CD4-positive, CD25-positive, alpha-beta regulatory T cell (primary cell): Measurements from ENCODE around the gene PAPOLA. TPM values are rescaled to one million over a fixed set of nuclear protein-coding genes. Genes with fewer than 3 reads are reported as not detected.

ENCODE experiments used
- ATAC-seq, 2 donors: fragments of 150-1000 bp; cut with Tn5 transposase; one replicate each; pipeline ENCODE4 v1.10.0; 2021; ENCODE audit warnings: low read depth in 2 of 2, moderate number of reproducible peaks in 2 of 2, moderate library complexity in 1 of 2
- DNase-seq, 3 donors: peaks; one replicate each; pipeline versions ENCODE4 v3.0.0 to v3.0.0-alpha.2; 2012 to 2022; ENCODE audit warnings: mixed read lengths in 1 of 3
- H3K27ac ChIP-seq: one replicate; pipeline ENCODE4 v1.7.0; 2013; ENCODE audit warnings: mild to moderate bottlenecking, low read length; ENCODE audit not compliant: insufficient read depth, poor library complexity, severe bottlenecking
- H3K27me3 ChIP-seq: one replicate; pipeline ENCODE4 v1.7.0; 2013; ENCODE audit warnings: low read length; ENCODE audit not compliant: control insufficient read depth, insufficient read depth
- H3K36me3 ChIP-seq: one replicate; pipeline ENCODE4 v1.7.0; 2013; ENCODE audit warnings: mild to moderate bottlenecking, low read length, moderate library complexity; ENCODE audit not compliant: control insufficient read depth, insufficient read depth
- H3K4me1 ChIP-seq: 2 replicates; pipeline ENCODE4 v1.7.0; 2013; ENCODE audit warnings: mild to moderate bottlenecking, low read length; ENCODE audit not compliant: insufficient read depth, control insufficient read depth, poor library complexity, severe bottlenecking
- H3K4me3 ChIP-seq: one replicate; pipeline ENCODE4 v1.7.0; 2013; ENCODE audit warnings: low read depth, mild to moderate bottlenecking, low read length, moderate library complexity
- H3K9me3 ChIP-seq, 2 experiments: 1 replicate in 1 of 2; 2 replicates in 1 of 2; pipeline ENCODE4 v1.7.0; 2013; ENCODE audit warnings: low read length in 2 of 2, mild to moderate bottlenecking in 1 of 2, moderate library complexity in 1 of 2; ENCODE audit not compliant: control insufficient read depth in 2 of 2
- H3K27ac Mint-ChIP-seq, 3 donors: one replicate each; pipeline ENCODE4 v1.8.0; 2020 to 2022; ENCODE audit warnings: mild to moderate bottlenecking in 3 of 3, mixed read lengths in 3 of 3, moderate library complexity in 2 of 3
- H3K27me3 Mint-ChIP-seq: one replicate; pipeline ENCODE4 v1.8.0; 2022; ENCODE audit warnings: mild to moderate bottlenecking, mixed read lengths
- H3K36me3 Mint-ChIP-seq: one replicate; pipeline ENCODE4 v1.8.0; 2020; ENCODE audit warnings: mixed read lengths
- H3K4me1 Mint-ChIP-seq, 4 donors: one replicate each; pipeline ENCODE4 v1.8.0; 2020 to 2022; ENCODE audit warnings: mixed read lengths in 4 of 4, mild to moderate bottlenecking in 1 of 4
- H3K4me3 Mint-ChIP-seq, 4 donors: one replicate each; pipeline ENCODE4 v1.8.0; 2020 to 2022; ENCODE audit warnings: mild to moderate bottlenecking in 4 of 4, mixed read lengths in 4 of 4, moderate library complexity in 3 of 4
- H3K9me3 Mint-ChIP-seq, 7 donors: one replicate each; pipeline ENCODE4 v1.8.0; 2020 to 2022; ENCODE audit warnings: mixed read lengths in 7 of 7, mild to moderate bottlenecking in 3 of 7, moderate library complexity in 2 of 7
- polyA plus RNA-seq, 4 donors: library from polyadenylated mRNA; unstranded; fragments of 300-500 nt; fragmentation: Illumina TruSeq; gene quantifications; one replicate each; pipeline ENCODE4 v1.2.3, GENCODE V29; 2021
- total RNA-seq: library from RNA; stranded (reverse); gene quantifications from one replicate; pipeline ENCODE4 v1.2.3, GENCODE V29; 2022

Gene PAPOLA
- total and polyA plus RNA-seq, 5 donors from 2014 or later: 57.9 to 189 (median 60.1) TPM

DNA sequence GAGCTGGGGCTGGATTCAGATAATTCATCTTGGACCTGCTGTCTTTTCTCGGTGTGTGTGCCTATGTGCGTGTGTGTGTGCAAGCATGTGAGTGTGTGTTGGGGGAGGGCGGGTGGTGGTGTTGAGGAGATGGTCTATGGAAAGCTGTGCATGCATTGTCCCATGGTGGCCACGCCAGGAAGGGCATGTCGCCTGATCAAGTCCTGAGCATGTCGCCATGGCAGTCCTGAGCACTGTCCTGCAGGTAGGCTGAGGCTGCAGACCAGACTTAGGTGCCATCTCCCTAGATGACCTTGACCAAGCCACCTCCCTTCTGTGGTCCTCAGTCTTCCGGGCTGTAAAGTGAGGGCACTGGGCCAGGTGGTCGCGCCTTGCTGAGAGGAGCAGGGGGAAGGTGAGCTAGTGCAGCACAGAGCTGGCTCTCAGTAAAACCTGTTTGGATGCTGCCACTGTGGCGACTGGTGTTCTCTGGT lies 81.4 kb downstream of the PAPOLA start:
- no peak overlapping the region for H3K4me3 Mint-ChIP-seq
- Histone ChIP-seq H3K27ac (no peak overlapping the region), H3K4me3 (no peak overlapping the region), H3K36me3 (no peaks in the 10 kb centered on the region), H3K27me3 (peaks cover 2% of the 10 kb centered on the region), H3K4me1 (no peaks in the 10 kb centered on the region), H3K9me3 (no peaks in the 10 kb centered on the region)
- peak overlapping the region in 1 of 3 donors; percentile 65 for H3K27ac Mint-ChIP-seq
- ATAC-seq: no peak
- no peak for DNase-seq
- H3K27me3 Mint-ChIP-seq: peaks cover 16% of the 10 kb centered on the region
- H3K4me1 Mint-ChIP-seq: peaks cover 0 to 4% (median under 1%) of the 10 kb centered on the region in 4 donors
- no peaks in the 10 kb centered on the region for H3K9me3 Mint-ChIP-seq
- H3K36me3 Mint-ChIP-seq: no peaks in the 10 kb centered on the region

DNA sequence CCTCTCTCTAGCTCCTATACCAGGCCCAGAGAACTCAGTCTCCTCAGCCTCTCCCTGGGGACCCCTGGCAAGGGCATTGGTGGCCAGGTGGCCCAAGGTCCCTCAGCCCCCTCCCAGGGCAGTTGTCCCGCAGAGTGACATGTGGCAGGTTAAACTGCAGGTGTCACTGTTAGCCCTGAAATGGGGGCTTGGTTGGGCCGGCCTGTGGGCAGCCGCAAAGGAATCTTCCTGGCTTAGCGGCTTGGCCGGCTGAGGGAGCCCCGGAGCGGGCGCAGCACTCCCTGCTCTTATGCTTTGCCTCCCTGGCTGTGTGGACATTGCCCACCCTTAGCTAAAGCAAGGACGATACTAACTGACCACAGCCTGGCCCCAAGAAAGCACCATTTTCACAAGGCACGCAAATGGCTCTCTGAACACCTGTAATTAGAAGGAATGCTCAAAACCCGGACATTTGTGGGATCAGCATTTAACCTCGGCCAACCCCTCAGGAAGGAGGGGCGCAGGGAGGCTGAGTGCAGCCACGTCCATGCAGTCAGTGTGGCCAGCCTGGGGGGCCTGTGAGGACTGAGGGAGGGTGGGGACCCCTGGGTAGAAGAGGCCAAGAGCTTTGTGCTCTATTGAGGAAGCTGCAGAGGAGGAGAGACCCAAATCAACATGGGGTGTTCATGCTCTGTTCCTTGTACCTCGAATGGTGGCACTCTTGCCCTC lies 82.2 kb downstream of the PAPOLA start:
- Mint-ChIP-seq H3K27me3 (peaks cover 20% of the 10 kb centered on the region), H3K4me1 (peaks cover 0 to 4% (median under 1%) of the 10 kb centered on the region in 4 donors), H3K9me3 (no peaks in the 10 kb centered on the region), H3K36me3 (no peaks in the 10 kb centered on the region), H3K27ac (no peak overlapping the region), H3K4me3 (no peak overlapping the region)
- DNase-seq (peak in 2 of 3 donors; percentile 14 to 19), ATAC-seq (no peak)
- Histone ChIP-seq H3K36me3 (no peaks in the 10 kb centered on the region), H3K27ac (no peak overlapping the region), H3K9me3 (no peaks in the 10 kb centered on the region), H3K4me1 (no peaks in the 10 kb centered on the region), H3K4me3 (no peak overlapping the region), H3K27me3 (peaks cover 2% of the 10 kb centered on the region)

DNA sequence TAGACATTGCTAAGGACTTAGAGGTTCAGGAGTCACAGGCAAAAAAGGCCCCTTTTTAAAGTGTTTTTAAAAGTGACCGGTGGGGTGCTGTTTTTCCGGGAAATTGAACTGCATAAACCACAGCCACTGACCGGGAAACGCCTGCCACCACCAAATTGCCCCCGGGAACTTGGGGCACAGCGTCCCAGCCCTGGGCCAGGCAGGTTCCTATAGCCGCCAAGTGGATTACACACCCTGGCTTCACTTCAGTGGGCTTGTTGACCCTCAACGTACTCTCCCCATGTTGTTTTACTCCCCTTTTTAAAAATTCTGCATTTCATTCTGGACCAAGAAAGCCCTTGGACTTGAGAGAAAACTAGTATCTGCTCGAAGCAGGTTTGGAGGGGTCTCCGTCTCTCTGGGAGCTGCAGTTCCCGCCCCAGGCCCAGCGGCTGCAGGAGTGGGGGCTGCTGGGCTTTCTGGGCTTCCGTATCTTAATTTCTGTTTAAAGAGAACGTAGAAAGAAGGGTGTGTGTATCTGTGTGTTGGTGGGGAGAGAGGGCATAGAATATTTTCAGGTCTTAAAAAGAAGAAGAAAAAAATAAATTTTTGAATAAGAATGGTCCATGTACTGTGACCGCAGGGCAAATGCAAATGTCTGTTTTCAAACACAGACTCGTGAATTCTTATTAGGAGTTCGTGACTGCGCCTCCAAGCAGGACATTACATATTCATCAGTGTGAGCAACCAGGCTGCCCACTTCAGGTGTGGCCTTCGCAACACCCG lies 82.9 kb downstream of the PAPOLA start:
- no peak overlapping the region for H3K4me3 ChIP-seq
- peaks cover 27% of the 10 kb centered on the region for H3K27me3 Mint-ChIP-seq
- DNase-seq (no peak), ATAC-seq (no peak)
- no peaks in the 10 kb centered on the region for H3K9me3 Mint-ChIP-seq
- no peak overlapping the region for H3K4me3 Mint-ChIP-seq
- H3K27ac Mint-ChIP-seq: no peak overlapping the region
- no peaks in the 10 kb centered on the region for H3K4me1 ChIP-seq
- H3K4me1 Mint-ChIP-seq: peaks cover 0 to 4% (median under 1%) of the 10 kb centered on the region in 4 donors
- H3K27me3 ChIP-seq: peaks cover 2% of the 10 kb centered on the region
- H3K9me3 ChIP-seq: no peaks in the 10 kb centered on the region
- no peak overlapping the region for H3K27ac ChIP-seq
- H3K36me3 ChIP-seq: no peaks in the 10 kb centered on the region
- H3K36me3 Mint-ChIP-seq: no peaks in the 10 kb centered on the region

DNA sequence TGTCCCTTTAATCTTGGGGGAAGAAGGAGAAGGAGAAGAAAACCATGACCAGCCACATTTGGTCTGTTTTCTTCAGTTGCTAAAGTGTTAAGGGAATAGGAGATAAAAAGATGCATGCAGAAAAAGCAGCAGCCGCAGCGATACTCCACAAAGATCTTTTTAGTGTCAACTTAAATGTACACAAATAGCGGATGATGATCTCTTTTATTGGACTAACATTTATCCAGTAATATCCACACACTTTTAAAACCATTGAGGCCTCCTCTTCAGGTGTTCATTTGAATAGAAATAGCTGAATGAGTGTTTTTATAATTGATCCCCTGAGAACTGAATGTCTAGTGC lies 83.5 kb downstream of the PAPOLA start:
- Mint-ChIP-seq H3K4me3 (no peak overlapping the region), H3K36me3 (no peaks in the 10 kb centered on the region), H3K27ac (no peak overlapping the region), H3K4me1 (peaks cover 0 to 4% (median under 1%) of the 10 kb centered on the region in 4 donors), H3K27me3 (peaks cover 29% of the 10 kb centered on the region), H3K9me3 (no peaks in the 10 kb centered on the region)
- H3K27ac ChIP-seq: no peak overlapping the region
- H3K9me3 ChIP-seq: no peaks in the 10 kb centered on the region
- H3K4me3 ChIP-seq: no peak overlapping the region
- H3K27me3 ChIP-seq: peaks cover 2% of the 10 kb centered on the region
- ATAC-seq: no peak
- H3K36me3 ChIP-seq: no peaks in the 10 kb centered on the region
- no peak for DNase-seq
- no peaks in the 10 kb centered on the region for H3K4me1 ChIP-seq

DNA sequence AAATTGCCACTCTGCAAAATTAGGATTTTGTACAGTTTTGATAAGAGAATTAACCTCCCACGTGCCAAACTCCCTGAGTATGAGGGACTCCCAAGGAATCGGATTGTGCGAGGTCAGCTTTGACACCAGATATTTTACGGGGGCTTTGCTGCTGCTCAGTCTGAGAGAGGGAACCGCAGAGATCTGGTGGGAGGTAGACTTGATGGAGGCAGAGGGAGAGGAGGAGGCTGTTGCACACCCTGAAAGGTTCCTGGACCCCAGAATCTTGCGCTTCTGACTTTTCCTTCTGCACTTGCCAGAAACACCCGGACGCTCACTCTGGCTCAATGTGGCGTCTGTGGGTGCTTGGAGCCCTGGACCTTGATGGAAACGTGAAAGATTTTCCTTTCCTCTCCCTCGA lies 83.9 kb downstream of the PAPOLA start:
- Histone ChIP-seq H3K4me3 (no peak overlapping the region), H3K27me3 (peaks cover 2% of the 10 kb centered on the region), H3K36me3 (no peaks in the 10 kb centered on the region), H3K4me1 (no peaks in the 10 kb centered on the region), H3K9me3 (no peaks in the 10 kb centered on the region), H3K27ac (no peak overlapping the region)
- H3K4me1 Mint-ChIP-seq: peaks cover 0 to 4% (median under 1%) of the 10 kb centered on the region in 4 donors
- no peak overlapping the region for H3K4me3 Mint-ChIP-seq
- ATAC-seq (no peak), DNase-seq (no peak)
- peaks cover 29% of the 10 kb centered on the region for H3K27me3 Mint-ChIP-seq
- H3K36me3 Mint-ChIP-seq: no peaks in the 10 kb centered on the region
- no peaks in the 10 kb centered on the region for H3K9me3 Mint-ChIP-seq
- no peak overlapping the region for H3K27ac Mint-ChIP-seq

DNA sequence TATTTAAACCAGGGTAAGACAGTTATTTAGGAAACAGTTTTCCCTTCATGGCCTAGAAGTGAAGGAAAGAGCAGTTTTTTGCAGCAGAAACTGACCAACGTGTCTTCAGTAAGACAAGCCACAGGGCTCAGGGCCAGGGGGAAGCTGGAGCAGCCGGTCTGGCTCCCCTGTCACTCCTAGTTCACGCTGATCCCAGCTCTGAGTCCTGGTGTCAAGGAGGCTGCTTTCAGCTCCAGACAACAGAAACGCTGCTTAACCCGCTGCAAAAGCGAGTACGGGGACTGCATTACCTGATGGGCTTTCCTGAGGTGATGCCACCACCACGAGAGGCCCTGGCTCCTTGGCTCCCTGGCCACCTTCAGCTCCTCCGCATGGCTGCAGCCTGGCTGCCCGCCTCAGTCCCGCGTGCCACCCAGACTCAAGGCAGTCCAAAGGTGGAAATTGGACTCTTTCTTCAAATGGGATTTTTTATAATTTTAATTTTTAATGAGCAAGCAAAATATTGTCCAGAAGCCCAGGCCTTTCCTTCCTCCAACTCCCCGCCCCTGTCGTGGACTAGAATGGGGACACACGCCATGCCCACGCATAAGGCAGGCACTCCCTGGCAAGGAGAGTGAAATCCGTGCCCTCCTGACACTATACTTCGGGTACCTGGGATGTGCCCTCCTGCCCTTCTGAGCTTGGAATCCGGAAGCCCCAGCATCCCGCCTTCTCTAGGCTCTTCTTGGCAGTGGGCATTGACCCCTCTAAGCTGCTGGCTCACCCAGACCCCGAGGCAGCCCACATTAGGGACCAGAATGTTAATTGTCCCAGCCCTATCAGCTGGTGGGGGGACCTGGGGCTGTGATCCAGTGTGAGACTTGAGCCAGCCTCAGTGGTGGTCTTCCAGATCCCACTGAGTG lies 85.0 kb downstream of the PAPOLA start:
- H3K9me3 Mint-ChIP-seq: no peaks in the 10 kb centered on the region
- peaks cover 2% of the 10 kb centered on the region for H3K4me1 ChIP-seq
- no peak overlapping the region for H3K4me3 Mint-ChIP-seq
- no peaks in the 10 kb centered on the region for H3K36me3 ChIP-seq
- no peaks in the 10 kb centered on the region for H3K9me3 ChIP-seq
- H3K4me1 Mint-ChIP-seq: peaks cover 0 to 5% (median 0%) of the 10 kb centered on the region in 4 donors
- no peaks in the 10 kb centered on the region for H3K36me3 Mint-ChIP-seq
- peaks cover 2% of the 10 kb centered on the region for H3K27me3 ChIP-seq
- peaks cover 29% of the 10 kb centered on the region for H3K27me3 Mint-ChIP-seq
- H3K27ac Mint-ChIP-seq: no peak overlapping the region
- DNase-seq: no peak
- ATAC-seq: no peak
- no peak overlapping the region for H3K4me3 ChIP-seq
- no peak overlapping the region for H3K27ac ChIP-seq

DNA sequence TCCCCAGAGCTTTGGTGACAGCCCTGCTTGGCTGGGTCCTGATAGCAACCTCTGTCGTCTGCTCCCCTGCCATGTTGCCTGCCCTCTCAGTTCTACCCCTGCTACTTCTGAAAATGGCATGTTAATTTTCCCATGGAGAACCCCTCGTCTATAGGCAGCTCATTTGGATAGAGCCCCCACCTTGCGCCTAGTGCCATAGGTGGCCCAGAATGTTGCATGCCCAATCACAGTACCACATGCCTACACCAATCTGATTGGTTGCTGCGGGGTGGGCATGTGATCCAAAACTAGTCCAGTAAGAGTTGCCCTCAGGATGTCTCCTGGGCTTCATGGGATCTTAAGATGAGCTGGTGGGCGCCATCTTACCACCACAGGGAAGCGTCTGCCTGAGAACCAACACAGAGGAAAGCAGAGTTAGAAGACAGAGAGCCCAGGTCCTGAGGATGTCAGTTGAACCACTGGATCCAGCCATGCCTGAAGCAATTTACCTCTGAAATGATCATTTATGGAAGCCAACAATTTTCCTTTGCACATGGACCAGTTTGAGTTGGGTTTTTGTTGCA lies 85.7 kb downstream of the PAPOLA start:
- H3K4me3 ChIP-seq: no peak overlapping the region
- H3K4me1 ChIP-seq: peaks cover 9% of the 10 kb centered on the region
- H3K27ac Mint-ChIP-seq: no peak overlapping the region
- H3K4me1 Mint-ChIP-seq: peaks cover 0 to 10% (median 3%) of the 10 kb centered on the region in 4 donors
- H3K9me3 Mint-ChIP-seq: no peaks in the 10 kb centered on the region
- H3K4me3 Mint-ChIP-seq: peak overlapping the region in 1 of 4 donors; percentile 43
- H3K9me3 ChIP-seq: no peaks in the 10 kb centered on the region
- DNase-seq: no peak
- no peaks in the 10 kb centered on the region for H3K36me3 Mint-ChIP-seq
- H3K27me3 ChIP-seq: peaks cover 2% of the 10 kb centered on the region
- ATAC-seq: no peak
- H3K27ac ChIP-seq: no peak overlapping the region
- peaks cover 29% of the 10 kb centered on the region for H3K27me3 Mint-ChIP-seq
- no peaks in the 10 kb centered on the region for H3K36me3 ChIP-seq
